ENCODE results near the gene ZC3H4. TPM values are rescaled to one million over a fixed set of nuclear protein-coding genes. Genes with fewer than 3 reads are reported as not detected.

Gene ZC3H4
- total RNA-seq, 1 experiment from 2014 or later, result 45.1 TPM

DNA sequence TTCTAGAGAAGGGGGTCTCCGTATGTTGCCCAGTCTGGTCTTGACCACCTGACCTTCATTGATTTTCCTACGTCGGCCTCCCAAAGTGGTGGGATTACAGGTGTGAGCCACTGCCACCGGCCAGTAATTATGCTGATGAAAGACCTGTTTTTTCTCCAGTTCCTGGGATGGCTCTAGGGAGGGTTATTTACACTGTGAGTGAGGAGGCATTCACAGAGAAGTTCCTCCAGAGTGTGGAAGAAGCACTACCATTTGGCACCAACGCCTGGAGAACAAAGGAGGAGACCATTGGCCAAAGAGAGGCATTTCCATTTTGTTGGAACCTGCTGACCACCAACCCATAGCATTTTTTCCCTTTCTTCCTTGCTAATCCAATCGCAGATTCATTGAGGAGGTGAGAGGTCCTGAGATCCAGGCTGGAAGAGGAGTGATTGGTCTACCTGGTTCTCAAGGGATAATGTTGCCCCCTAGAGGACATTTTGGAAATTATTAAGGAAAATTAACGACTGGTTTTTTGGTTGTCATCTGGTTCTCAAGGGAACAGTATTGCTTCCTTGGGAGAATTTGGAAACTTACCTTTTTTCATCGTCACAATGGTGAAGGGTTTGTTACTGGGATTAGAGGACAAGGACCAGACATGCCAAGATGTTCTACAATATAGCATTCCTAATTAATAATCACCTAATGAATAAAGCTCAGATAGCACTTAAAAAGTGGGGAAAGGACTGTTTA is 11.5 kb upstream of the ZC3H4 start:
- intact Hi-C loops (cut with micrococcal nuclease), result loop anchor here (1.0 to 10.0 kb wide), 3 partner anchors 46 to 260 kb away; partner anchors contain the start of gene ARHGAP35
- BruUV-seq (replicated peaks), result no TSS peak
- H3K27ac ChIP-seq (ENCODE audit: low read depth, low read length), result no peak overlapping the region
- peak overlapping the region; percentile 6; the same call in 1 of the 2 replicates for H3K4me2 ChIP-seq (ENCODE audit: low read length)
- no peaks in the 10 kb centered on the region for H3K27me3 ChIP-seq (ENCODE audit: insufficient read depth, low read length)
- peak overlapping the region; percentile 59 for H2AFZ ChIP-seq (ENCODE audit: low read depth, low read length, poor library complexity, severe bottlenecking)
- peaks cover 26 to 40% of the 10 kb centered on the region in 2 experiments for H3K4me1 ChIP-seq (ENCODE audit: control insufficient read depth in 1 of 2, insufficient read depth in 2 of 2, low read length in 2 of 2)
- TF ChIP-seq ZFX (IDR thresholded peaks at IDR 0.05), result no peak
- TF ChIP-seq, protein P1, sequence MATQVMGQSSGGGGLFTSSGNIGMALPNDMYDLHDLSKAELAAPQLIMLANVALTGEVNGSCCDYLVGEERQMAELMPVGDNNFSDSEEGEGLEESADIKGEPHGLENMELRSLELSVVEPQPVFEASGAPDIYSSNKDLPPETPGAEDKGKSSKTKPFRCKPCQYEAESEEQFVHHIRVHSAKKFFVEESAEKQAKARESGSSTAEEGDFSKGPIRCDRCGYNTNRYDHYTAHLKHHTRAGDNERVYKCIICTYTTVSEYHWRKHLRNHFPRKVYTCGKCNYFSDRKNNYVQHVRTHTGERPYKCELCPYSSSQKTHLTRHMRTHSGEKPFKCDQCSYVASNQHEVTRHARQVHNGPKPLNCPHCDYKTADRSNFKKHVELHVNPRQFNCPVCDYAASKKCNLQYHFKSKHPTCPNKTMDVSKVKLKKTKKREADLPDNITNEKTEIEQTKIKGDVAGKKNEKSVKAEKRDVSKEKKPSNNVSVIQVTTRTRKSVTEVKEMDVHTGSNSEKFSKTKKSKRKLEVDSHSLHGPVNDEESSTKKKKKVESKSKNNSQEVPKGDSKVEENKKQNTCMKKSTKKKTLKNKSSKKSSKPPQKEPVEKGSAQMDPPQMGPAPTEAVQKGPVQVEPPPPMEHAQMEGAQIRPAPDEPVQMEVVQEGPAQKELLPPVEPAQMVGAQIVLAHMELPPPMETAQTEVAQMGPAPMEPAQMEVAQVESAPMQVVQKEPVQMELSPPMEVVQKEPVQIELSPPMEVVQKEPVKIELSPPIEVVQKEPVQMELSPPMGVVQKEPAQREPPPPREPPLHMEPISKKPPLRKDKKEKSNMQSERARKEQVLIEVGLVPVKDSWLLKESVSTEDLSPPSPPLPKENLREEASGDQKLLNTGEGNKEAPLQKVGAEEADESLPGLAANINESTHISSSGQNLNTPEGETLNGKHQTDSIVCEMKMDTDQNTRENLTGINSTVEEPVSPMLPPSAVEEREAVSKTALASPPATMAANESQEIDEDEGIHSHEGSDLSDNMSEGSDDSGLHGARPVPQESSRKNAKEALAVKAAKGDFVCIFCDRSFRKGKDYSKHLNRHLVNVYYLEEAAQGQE (IDR thresholded peaks at IDR 0.05; ENCODE audit: low read depth), result no peak
- no peak for TF ChIP-seq SRF (IDR thresholded peaks at IDR 0.05; ENCODE audit: low read depth)
- no peak for TF ChIP-seq ZNF274 (IDR thresholded peaks at IDR 0.05; ENCODE audit: low read depth, low read length)
- TF ChIP-seq SP1 (IDR thresholded peaks at IDR 0.05; ENCODE audit: low read depth), result peak; percentile 12; the same call in 1 of the 2 replicates
- peak; percentile 59 to 92 (median 75) for TF ChIP-seq CTCF (IDR thresholded peaks at IDR 0.05 in 2 of 3, conservative IDR thresholded peaks at IDR 0.05 in 1 of 3; ENCODE audit: borderline replicate concordance in 1 of 3, insufficient read depth in 1 of 3, low read depth in 2 of 3, low read length in 2 of 3)
- TF ChIP-seq EZH2 (IDR thresholded peaks at IDR 0.05), result no peak
- TF ChIP-seq RAD21 (IDR thresholded peaks at IDR 0.05; ENCODE audit: low read depth), result peak; percentile 96
- TF ChIP-seq, protein P2, sequence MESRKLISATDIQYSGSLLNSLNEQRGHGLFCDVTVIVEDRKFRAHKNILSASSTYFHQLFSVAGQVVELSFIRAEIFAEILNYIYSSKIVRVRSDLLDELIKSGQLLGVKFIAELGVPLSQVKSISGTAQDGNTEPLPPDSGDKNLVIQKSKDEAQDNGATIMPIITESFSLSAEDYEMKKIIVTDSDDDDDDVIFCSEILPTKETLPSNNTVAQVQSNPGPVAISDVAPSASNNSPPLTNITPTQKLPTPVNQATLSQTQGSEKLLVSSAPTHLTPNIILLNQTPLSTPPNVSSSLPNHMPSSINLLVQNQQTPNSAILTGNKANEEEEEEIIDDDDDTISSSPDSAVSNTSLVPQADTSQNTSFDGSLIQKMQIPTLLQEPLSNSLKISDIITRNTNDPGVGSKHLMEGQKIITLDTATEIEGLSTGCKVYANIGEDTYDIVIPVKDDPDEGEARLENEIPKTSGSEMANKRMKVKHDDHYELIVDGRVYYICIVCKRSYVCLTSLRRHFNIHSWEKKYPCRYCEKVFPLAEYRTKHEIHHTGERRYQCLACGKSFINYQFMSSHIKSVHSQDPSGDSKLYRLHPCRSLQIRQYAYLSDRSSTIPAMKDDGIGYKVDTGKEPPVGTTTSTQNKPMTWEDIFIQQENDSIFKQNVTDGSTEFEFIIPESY (IDR thresholded peaks at IDR 0.05; ENCODE audit: extremely low read depth, insufficient replicate concordance, low read length), result no peak
- TF ChIP-seq, protein P3, sequence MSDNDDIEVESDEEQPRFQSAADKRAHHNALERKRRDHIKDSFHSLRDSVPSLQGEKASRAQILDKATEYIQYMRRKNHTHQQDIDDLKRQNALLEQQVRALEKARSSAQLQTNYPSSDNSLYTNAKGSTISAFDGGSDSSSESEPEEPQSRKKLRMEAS (IDR thresholded peaks at IDR 0.05), result no peak
- TF ChIP-seq ELF1 (IDR thresholded peaks at IDR 0.05; ENCODE audit: borderline replicate concordance, low read depth), result no peak
- TF ChIP-seq, protein P4, sequence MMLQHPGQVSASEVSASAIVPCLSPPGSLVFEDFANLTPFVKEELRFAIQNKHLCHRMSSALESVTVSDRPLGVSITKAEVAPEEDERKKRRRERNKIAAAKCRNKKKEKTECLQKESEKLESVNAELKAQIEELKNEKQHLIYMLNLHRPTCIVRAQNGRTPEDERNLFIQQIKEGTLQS (IDR thresholded peaks at IDR 0.05), result no peak
- peak; percentile 41; the same call in 1 of the 2 replicates for TF ChIP-seq CBX3 (IDR thresholded peaks at IDR 0.05; ENCODE audit: low read depth)
- no peak for TF ChIP-seq SIN3A (IDR thresholded peaks at IDR 0.05; ENCODE audit: low read depth)
- H3K79me2 ChIP-seq (ENCODE audit: insufficient read depth, low read length), result no peaks in the 10 kb centered on the region
- peak; percentile 85 for DNase-seq (ENCODE audit: low read depth, low spot score)
- ChIA-PET POLR2A (interaction anchor here (1.9 kb wide), 1 partner anchor 12 kb away, joined by 8 read pairs; the partner anchor contains the start of gene ZC3H4), CTCF (interaction anchor here (0.7 to 1.8 kb wide), 7 partner anchors 12 to 119 kb away, joined by 3 to 15 read pairs (median 6); partner anchors contain the start of gene ZC3H4), RAD21 (ENCODE audit: low non-redundant PET in 1 of 2, low total read pairs in 2 of 2, uncharacterized antibody in 2 of 2, unreplicated experiment in 2 of 2) (interaction anchor here (0.6 to 1.3 kb wide), 3 partner anchors 46 to 91 kb away, joined by 3 to 11 read pairs (median 5); no protein-coding TSS in a partner anchor)
- no peaks in the 10 kb centered on the region for H3K36me3 ChIP-seq (ENCODE audit: control insufficient read depth in 1 of 2, insufficient read depth in 2 of 2, low read length in 2 of 2)
- H3K4me3 ChIP-seq (replicated peaks in 1 of 2; ENCODE audit: low read depth in 1 of 2, low read length in 2 of 2), result no peak overlapping the region
- no peak overlapping the region for H3K9ac ChIP-seq (ENCODE audit: low read length)
- no peaks in the 10 kb centered on the region for H3K9me2 ChIP-seq (ENCODE audit: insufficient read depth)
- peak; percentile 82 for ATAC-seq
- H4K20me1 ChIP-seq (ENCODE audit: insufficient read depth), result no peaks in the 10 kb centered on the region
- peaks cover 0 to 3% of the 10 kb centered on the region in 2 experiments; a peak in 1 of 4 replicates for H3K9me3 ChIP-seq (ENCODE audit: control insufficient read depth in 1 of 2, insufficient read depth in 1 of 2, low read depth in 1 of 2, low read length in 2 of 2)
